NCI-H510A (cell line): Measurements from ENCODE around the gene SLC27A2.

ENCODE experiments used
- DNase-seq: peaks from one replicate; lab custom pipeline; 2025; lab: John Stamatoyannopoulos, UW

Gene SLC27A2

DNA sequence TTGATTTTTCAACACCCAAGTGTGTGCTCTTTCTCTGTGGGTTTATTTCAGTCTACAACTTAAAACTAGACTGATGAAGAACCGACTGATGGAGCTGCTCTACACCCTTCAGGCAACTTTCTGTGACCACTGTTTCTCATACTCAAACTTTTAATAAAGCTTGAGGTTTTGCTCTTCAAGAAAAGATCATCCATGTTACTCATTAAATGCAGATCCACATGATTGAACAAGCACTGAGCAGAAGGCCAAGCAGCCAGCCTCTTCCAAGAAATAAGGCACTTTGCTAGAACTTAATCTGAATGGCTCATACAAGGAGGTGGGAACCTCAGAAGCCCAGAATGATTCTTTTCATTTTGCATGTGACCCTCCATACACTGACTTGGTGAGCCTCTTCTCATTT, 8.7 kb downstream of the SLC27A2 start:
- DNase-seq = no peak

DNA sequence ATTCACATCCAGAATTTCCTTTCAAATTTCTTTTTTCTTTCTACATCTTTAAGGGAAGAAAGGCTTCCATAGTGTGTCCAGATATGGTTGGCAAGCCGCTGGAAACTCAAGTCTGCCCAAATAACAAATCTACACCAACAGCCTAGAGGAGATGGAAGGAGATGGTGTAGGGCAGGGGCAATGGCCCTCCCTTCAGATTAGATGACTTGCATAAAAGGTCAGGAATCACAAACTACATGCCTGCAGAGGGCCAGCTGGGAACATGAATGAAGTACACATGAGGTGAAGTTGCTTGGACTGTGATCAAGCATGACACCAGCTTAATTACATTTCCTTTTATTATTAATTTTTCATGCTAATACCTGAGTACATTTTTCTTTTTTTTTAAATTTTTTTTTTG, 10.2 kb downstream of the SLC27A2 start:
- no peak for DNase-seq

DNA sequence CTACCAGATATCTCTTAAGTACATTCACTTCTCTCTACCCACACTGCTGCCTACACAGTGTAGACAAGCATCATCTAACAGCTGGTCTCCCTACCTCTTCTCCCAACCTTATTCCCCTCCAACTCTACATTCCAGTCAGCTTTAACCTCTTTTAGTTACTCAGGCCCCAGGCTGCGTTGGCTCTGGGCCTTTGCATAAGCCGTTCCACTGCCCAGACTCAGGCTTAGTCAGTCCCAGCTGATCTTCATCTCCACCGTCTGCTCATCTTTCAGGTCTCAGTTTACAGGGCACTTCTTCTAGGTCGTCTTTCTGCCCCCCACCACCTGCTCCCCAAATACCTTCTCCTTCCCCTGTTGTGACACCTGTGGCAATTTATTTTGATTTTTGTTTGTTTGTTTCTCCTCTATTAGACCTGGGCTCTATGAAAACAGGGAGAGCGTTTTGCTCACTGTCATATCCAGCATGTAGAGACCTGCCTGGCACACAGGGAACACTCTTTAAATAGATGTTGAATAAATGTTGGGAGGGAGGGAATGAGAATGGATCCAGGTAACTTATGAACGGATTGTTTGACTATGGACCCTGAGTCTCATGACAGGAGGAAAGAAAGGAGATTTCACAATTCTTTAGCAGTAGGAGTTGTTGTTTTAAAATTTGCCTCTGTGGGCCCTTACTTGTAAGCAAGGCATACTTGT, 11.1 kb downstream of the SLC27A2 start:
- no peak for DNase-seq

DNA sequence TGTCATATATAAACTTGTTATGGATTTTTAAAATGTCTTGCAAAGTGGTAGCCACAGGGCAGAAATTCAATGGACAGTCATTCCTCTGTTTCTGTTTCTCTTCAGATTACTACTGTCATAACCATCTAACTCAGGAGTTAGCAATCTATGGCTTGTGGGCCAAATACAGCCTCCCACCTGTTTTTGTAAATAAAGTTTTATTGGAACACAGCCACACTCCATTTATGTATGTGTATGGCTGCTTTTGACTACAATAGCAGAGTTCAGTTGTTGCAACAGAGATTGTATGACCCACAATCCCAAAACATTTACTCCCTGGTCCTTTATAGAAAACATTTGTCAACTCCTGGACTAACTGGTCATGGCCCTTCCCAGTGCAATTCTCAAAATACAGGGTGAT, 20.0 kb downstream of the SLC27A2 start:
- DNase-seq = no peak

- DNase-seq = no peak
Measured at GRCh38 chr15:50206020-50206419, 24.0 kb downstream of the SLC27A2 start.

DNA sequence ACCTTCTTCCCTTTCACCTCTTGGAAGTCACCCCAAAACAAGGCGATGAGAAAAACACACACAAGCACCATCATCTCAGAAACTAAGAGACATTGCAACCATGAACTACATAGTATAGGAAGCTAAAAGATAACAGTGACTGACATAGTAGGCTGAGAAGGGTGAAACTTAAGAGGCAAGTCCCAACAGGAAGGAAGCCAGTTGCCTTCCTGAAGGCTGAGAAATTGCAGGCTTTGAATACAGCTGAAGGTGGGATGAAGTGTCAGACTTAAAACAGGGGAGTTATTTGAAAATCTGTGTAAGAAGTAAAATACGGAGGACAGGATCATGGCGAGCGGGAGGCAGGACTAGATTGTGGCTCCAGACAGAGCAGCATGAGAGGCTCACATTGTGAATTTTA, 27.8 kb downstream of the SLC27A2 start:
- DNase-seq = no peak

DNA sequence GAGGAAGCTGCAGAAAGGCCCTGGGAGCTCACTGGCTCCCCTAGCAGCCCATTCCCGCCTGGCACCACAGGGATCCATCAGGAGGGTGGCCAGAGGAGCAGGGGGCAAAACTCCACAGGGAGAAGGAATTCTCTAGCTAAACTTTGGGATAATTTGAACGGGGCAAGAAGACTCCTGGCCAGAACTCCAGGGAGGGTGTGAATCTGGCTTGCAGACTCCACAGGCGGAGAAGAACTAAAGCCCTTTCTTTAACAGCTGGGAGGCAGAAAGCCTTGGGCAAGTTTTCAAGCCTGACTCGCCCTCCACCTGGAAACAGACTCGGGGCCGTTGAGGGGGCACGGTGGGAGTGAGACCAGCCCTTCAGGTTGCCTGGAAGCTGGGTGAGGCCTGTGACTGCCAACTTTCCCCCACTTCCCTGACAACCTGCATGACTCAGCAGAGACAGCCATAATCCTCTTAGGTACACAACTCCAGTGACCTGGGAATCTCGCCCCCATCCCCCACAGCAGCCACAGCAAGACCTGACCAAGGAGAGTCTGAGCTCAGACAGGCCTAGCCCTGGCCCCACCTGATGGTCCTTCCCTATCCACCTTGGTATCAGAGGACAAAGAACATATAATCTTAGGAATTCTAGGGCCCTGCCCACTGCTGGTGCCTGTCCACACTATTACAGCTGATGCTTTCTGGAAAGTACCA, 28.6 kb downstream of the SLC27A2 start:
- no peak for DNase-seq

GRCh38 chr15:50218291-50218690, 36.3 kb downstream of the SLC27A2 start:
- no peak for DNase-seq

- no peak for DNase-seq
Measured at GRCh38 chr15:50218691-50219090, 36.7 kb downstream of the SLC27A2 start.

DNA sequence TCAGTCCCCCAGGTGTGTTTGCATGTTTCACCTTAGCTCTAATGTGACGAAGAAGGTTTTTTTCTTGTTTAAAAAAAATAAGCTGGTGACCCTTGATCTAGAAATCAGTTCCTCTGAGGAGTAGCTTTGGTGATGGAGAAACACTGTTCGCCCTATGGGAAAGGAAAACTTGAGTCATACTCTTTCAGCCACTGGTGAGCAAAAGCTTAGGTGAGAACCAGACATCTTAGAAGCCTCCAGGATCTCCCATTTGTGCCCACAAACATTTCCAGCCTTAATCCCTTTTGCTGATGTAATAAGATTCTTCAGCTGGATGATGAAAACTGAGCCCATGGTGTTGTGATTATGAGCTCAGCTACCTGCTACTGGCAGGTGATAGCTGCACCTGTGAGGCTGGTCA, 37.8 kb downstream of the SLC27A2 start:
- DNase-seq = no peak

GRCh38 chr15:50222181-50222580, 40.2 kb downstream of the SLC27A2 start:
- no peak for DNase-seq

DNA sequence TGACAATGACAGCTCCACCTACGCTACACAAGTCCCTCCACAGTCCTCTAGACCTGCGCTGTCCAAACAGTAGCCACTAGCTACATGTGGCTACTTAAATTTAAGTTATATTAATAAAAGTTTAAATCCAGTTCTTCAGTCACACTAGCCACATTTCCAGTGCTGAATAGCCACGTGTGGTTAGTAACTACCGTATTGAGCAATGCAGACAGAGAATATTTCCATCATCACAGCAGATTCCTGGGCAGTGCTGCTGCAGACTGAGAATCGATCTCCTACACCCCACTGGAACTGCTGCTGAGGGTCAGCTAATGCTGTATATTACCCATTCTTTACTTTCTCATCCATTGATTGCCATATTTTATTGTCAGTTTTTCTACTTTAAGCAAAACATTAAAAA, 42.6 kb downstream of the SLC27A2 start:
- no peak for DNase-seq

DNA sequence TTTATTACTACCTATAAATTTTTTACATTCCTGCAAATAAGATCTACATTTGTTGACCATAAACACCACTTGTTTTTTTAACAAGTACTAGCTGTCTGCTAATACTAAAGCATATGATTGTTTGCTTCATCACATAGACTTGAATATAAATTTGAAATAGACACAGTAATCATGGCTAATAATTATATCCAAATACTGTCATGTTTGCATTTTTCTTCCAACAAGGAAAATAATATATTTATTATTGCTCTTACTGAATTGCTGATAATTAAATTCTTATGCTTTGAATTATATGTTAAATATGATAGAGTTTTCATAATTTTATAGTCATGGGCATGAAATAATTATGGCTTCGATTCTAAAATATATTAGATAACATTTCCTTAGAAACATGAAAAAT, 43.1 kb downstream of the SLC27A2 start:
- no peak for DNase-seq

DNA sequence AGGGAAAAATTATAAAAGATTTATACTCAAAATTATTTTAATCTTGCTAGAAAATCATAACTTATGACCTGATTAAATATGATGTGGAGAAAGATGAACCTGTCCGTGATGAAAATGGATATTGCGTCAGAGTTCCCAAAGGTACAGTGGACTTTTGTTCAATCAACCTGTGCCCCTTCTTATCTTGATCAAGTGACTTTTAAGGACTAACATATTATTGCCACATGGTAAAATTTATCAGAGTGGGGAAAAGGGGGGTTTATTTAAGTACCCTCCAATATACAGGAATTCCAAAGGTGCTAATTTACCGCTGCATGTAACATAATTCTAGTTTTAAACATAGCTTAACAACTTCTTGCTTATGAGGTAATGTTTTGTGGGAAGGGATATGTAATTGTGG, 43.9 kb downstream of the SLC27A2 start:
- DNase-seq = no peak

GRCh38 chr15:50227076-50227475, 45.1 kb downstream of the SLC27A2 start:
- DNase-seq = no peak

DNA sequence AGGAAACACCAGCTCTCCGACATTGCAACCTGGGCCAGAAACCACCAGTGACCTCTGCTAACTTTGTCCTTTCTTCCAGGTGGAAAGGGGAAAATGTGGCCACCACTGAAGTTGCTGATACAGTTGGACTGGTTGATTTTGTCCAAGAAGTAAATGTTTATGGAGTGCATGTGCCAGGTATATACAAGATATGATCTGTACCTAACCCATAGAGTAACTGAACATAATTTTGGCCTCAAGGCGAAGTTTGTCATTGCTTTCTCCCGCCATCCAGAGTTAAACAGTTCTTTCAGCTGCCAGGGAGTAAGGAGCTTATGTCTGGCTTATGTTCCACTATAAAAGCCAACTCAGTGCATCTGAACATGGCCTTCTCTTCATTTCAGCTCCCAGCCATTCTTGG, 46.9 kb downstream of the SLC27A2 start:
- DNase-seq = no peak

DNA sequence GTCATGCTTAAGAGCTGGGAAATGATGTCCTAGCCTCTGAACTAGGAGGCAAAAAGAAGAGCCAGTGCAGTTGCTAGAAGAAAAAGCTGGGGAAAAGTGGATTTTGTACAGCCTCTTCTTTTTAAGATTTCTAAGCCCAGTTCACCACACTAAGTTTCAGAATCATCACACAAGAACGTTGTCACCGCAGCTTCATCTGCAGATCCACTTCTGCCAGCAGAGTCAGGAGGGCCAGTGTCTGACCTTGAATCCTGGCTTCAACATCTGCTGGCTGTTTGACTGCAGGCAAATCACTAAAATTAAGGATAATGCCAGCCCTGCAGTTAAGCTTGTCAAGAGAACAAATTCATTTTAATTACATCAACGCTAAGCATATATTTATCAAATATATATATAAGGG, 47.3 kb downstream of the SLC27A2 start:
- DNase-seq = no peak

DNA sequence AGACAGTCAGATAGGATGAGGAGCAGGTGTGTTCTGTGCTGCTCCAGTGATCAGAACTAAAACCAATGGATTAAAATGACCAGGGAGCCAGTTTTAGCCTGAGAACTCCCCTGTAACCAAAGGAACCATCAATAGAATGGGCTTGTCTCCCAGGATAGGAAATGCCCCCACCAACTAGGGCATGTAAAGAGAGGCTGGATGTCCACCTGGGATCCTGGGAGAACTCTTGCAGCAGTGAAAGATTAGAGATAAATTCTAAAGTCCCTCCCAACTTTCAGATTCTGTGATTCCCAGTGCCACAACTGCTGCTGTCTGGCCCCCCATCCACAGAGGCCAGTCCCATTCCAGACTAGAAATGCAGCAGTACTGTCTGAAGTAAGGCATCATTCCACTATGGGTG, 49.8 kb downstream of the SLC27A2 start:
- no peak for DNase-seq

DNA sequence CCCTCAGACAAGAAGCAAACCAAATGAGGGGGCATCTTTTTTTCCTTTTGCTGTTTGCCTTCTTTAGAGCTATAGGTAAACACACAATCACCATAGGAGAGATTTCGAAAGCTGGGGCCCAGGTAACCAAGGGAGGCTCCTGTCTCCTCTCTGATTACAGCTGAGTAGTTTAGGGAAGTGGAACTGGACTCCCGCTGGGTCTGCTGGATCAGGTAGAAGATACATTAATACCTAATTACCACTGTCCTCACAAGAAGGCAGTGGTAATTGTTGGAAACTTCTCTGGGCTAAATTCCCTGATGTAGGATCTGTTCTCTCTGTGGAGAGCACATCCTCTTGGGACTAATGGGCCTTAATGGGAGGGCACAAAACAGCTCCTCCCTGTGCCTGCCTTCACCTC, 50.8 kb downstream of the SLC27A2 start:
- DNase-seq = no peak

- no peak for DNase-seq
Measured at GRCh38 chr15:50233192-50233736, 51.3 kb downstream of the SLC27A2 start.

DNA sequence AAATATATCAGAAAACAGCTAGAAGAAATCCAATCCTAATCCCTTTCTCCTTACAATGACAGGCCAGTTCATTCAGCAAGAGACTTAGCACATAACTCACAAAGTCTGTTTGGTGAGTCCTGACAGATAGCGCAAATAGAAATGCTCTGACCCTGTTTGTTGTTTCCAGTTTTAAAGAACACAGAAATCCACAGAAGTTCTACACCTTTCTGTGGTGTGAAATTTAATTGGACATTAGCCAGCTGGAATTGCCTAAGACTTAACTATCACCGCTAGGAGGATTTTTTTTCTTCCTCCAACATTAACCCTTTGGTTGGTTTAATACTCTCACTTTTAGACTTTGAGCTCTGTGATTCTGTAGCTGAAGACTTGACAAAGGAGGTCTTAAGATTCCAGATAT, 52.8 kb downstream of the SLC27A2 start:
- DNase-seq = no peak

- no peak for DNase-seq
Measured at GRCh38 chr15:50235794-50236193, 53.8 kb downstream of the SLC27A2 start.

GRCh38 chr15:50236433-50236832, 54.4 kb downstream of the SLC27A2 start:
- no peak for DNase-seq

- DNase-seq = no peak
Measured at GRCh38 chr15:50238255-50238654, 56.3 kb downstream of the SLC27A2 start.
